Right lobe of liver (tissue), 6 donors: ENCODE data around the gene LRRN2. TPM values are rescaled to one million over a fixed set of nuclear protein-coding genes. Genes with fewer than 3 reads are reported as not detected.

Source experiments
- ATAC-seq, 4 donors: fragments of 200-7000 bp; cut with Tn5 transposase; one replicate each; pipeline ENCODE4 v1.9.1; 2020; ENCODE audit warnings: mild to moderate bottlenecking in 4 of 4, moderate library complexity in 4 of 4
- DNase-seq, 3 donors: peaks; one replicate each; pipeline ENCODE4 v3.0.0-alpha.2; 2020
- H3K27ac ChIP-seq, 3 donors: fragments of 200-600 bp; one replicate each; pipeline ENCODE4 v1.8.0; 2022
- H3K27me3 ChIP-seq, 2 donors: fragments of 200-600 bp; one replicate each; pipeline ENCODE4 v1.8.0; 2022
- H3K36me3 ChIP-seq, 4 donors: fragments of 200-600 bp; sonication (generic) in 1 of 4; one replicate each; pipeline versions ENCODE4 v1.5.1 to v1.8.0; 2017 to 2022; ENCODE audit warnings: control low read depth in 1 of 4
- H3K4me1 ChIP-seq, 4 donors: fragments of 200-600 bp; sonication (generic) in 1 of 4; one replicate each; pipeline versions ENCODE4 v1.5.1 to v1.8.0; 2017 to 2022; ENCODE audit warnings: control low read depth in 1 of 4
- H3K4me3 ChIP-seq, 3 donors: fragments of 200-600 bp; one replicate each; pipeline ENCODE4 v1.8.0; 2022
- H3K9me3 ChIP-seq, 4 donors: fragments of 200-600 bp; sonication (generic) in 1 of 4; one replicate each; pipeline versions ENCODE4 v1.5.1 to v1.8.0; 2017 to 2022; ENCODE audit warnings: control low read depth in 1 of 4
- POLR2A ChIP-seq: fragments of 450-650 bp; IDR thresholded peaks from one replicate; pipeline ENCODE4 v1.6.1; 2017; ENCODE audit warnings: antibody characterized with exemption, mild to moderate bottlenecking
- WGBS: methylation state at CpG from one replicate; pipeline ENCODE4 v1.1.6; 2018; ENCODE audit warnings: low coverage, low lambda C conversion rate; ENCODE audit not compliant: insufficient coverage; ENCODE audit errors: missing lambda C conversion rate; 5-methylcytosine and 5-hydroxymethylcytosine counted together
- intact Hi-C, 2 donors: fragments of 100-400 bp; cut with DNase I; formaldehyde crosslinking; loops; one replicate each; pipeline versions ENCODE4 v1.11.2 to v1.14.1; 2022
- total RNA-seq, 6 experiments: library from RNA; depleted of rRNA in 2 of 6; stranded (reverse); fragments of >200 nt in 2 of 6; fragmentation: NEBNext Ultra II Directional in 3 of 6; extraction: Animal tissue kit (Norgen Biotek cat#: 25700) in 3 of 6; gene quantifications; one replicate each; pipeline versions ENCODE4 v1.1.0 to v1.2.4, GENCODE V29; 2016 to 2023
- TF ChIP-seq, protein P1 (sequence below), 4 donors: fragments of 200-600 bp in 3 of 4; fragments of 450-650 bp in 1 of 4; IDR thresholded peaks; one replicate each; pipeline versions ENCODE4 v1.5.1 to v1.8.0; 2016 to 2022; ENCODE audit warnings: antibody characterized with exemption in 4 of 4, mild to moderate bottlenecking in 2 of 4
- donor health status: DM: no; HTN: yes; CAD: no.
- donor health status: DM: no; HTN: no; CAD: no.
- donor health status: DM: no; HTN: no; CAD: no.
- donor health status: DM: no; HTN: yes; CAD: no.
- donor health status: DM: no; HTN: yes; CAD: no.

LRRN2 gene
- total RNA-seq, 6 experiments from 2014 or later, result 0.07 to 0.78 (median 0.25) TPM

DNA sequence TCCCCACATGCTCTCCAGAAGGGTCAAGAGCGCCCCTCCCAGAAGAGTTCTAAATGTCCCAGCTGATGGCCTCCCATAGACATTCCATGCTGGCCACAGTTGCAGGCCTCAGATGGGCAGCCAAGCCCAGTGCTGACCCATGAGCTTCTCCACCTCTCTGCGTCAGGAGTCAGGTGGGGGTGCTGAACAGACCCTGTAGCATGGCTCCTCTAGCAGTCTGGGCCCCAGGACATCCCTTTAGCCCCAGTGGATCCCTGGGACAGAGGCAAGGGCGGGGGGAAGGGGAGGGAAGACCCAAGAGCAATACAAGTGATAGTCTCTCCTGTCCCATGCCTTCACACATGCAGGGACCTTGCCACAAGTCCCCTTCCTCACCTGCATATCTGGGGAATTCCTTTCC, 56.7 kb downstream of the LRRN2 start:
- intact Hi-C loops, result no loop called here
- DNase-seq (no peak), ATAC-seq (no peak)
- H3K9me3 ChIP-seq, result no peaks in the 10 kb centered on the region
- no peaks in the 10 kb centered on the region for H3K4me1 ChIP-seq
- H3K4me3 ChIP-seq, result no peak overlapping the region
- H3K36me3 ChIP-seq, result no peaks in the 10 kb centered on the region
- WGBS, result no CpG with 5 or more reads among the region's 3 CpGs
- H3K27me3 ChIP-seq, result no peaks in the 10 kb centered on the region
- H3K27ac ChIP-seq, result no peak overlapping the region
- TF ChIP-seq, protein P1, sequence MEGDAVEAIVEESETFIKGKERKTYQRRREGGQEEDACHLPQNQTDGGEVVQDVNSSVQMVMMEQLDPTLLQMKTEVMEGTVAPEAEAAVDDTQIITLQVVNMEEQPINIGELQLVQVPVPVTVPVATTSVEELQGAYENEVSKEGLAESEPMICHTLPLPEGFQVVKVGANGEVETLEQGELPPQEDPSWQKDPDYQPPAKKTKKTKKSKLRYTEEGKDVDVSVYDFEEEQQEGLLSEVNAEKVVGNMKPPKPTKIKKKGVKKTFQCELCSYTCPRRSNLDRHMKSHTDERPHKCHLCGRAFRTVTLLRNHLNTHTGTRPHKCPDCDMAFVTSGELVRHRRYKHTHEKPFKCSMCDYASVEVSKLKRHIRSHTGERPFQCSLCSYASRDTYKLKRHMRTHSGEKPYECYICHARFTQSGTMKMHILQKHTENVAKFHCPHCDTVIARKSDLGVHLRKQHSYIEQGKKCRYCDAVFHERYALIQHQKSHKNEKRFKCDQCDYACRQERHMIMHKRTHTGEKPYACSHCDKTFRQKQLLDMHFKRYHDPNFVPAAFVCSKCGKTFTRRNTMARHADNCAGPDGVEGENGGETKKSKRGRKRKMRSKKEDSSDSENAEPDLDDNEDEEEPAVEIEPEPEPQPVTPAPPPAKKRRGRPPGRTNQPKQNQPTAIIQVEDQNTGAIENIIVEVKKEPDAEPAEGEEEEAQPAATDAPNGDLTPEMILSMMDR (IDR thresholded peaks at IDR 0.05), result no peak
- no peak for TF ChIP-seq POLR2A

DNA sequence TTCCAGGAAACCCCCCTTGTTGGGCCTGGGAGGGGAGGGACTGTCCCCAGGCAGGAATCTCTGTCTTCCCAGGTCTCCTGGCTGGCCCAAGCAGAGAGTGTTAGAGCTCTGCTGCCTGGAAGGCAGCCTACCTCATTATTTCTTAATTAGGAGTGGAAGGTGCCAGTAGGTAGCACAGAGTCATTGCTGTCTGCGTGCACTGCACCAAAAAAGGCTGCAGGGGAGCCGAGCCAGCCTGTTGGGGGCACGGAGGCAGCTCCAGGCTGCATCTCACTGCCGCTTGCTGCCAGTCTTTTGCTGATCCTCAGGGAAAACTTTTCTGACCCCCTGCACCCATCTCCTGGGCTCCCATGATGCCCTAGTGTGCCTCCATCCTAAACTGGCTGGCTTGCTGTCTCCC, 58.1 kb downstream of the LRRN2 start:
- 76% methylated on average over 3 of the region's 4 CpGs for WGBS
- no peak for DNase-seq
- ATAC-seq, result no peak
- Histone ChIP-seq H3K9me3 (no peaks in the 10 kb centered on the region), H3K4me3 (no peak overlapping the region), H3K4me1 (no peaks in the 10 kb centered on the region), H3K27ac (no peak overlapping the region), H3K27me3 (no peaks in the 10 kb centered on the region), H3K36me3 (no peaks in the 10 kb centered on the region)
- TF ChIP-seq POLR2A, result no peak
- TF ChIP-seq, protein P1 (IDR thresholded peaks at IDR 0.05), result no peak
- intact Hi-C loops, result no loop called here

DNA sequence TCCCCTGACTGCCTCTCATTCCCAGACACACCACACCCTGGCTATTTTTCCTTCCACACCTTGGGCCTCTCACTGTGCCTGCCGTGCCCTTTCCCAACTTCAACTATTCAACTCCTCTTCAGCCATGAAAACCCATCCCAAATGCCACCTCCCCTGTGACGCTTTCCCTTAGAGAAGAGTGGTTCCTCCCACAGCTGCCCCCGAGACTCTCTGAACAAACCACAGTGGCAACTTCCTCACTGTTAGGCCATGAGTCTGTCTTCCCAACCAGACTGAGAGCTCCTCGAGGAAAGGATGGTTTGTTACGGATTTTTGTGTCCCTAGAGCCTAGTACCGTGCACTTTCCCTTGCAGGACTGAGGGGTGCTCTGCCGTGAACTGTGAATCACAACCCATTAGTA, 59.2 kb downstream of the LRRN2 start:
- ATAC-seq, result no peak
- H3K4me3 ChIP-seq, result no peak overlapping the region
- no peak overlapping the region for H3K27ac ChIP-seq
- H3K36me3 ChIP-seq, result no peaks in the 10 kb centered on the region
- H3K27me3 ChIP-seq, result no peaks in the 10 kb centered on the region
- TF ChIP-seq POLR2A, result no peak
- TF ChIP-seq, protein P1 (IDR thresholded peaks at IDR 0.05), result no peak
- H3K4me1 ChIP-seq, result no peaks in the 10 kb centered on the region
- no peaks in the 10 kb centered on the region for H3K9me3 ChIP-seq
- intact Hi-C loops, result no loop called here
- no peak for DNase-seq
- WGBS, result 64% methylated on average over 7 of the region's 7 CpGs

DNA sequence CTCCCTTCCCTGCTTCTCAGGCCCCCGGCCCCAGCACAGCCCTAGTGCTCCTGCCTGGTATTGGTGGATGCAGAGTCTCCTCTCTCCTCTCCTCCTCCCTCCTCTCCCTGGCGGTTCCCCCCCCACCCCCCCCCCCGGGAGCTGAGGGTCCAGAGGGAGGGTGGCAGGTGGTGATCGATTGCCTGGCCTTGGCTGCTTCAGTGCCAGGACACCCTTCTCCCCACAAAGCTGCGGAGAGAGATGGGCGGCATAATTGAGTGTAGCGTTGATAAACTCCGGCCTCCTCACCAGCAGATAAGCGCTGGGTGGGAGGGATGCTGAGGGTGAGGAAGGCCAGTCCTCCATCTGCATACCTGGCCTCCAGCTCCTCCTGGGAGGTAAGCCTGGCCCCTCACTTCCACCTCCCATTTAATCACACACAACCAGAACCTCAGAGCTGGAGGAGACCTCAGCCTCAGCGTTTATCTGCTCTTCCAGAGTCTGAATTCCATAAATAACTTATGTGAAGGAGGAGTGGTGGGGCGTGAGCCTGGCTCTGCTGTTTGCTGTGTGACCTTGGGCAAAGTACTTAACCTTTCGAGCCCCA, 60.8 kb downstream of the LRRN2 start:
- intact Hi-C loops, result no loop called here
- no peaks in the 10 kb centered on the region for H3K9me3 ChIP-seq
- TF ChIP-seq POLR2A, result no peak
- TF ChIP-seq, protein P1 (IDR thresholded peaks at IDR 0.05), result no peak
- H3K36me3 ChIP-seq, result no peaks in the 10 kb centered on the region
- ATAC-seq (no peak), DNase-seq (no peak)
- no peak overlapping the region for H3K27ac ChIP-seq
- 21% methylated on average over 3 of the region's 12 CpGs for WGBS
- no peaks in the 10 kb centered on the region for H3K27me3 ChIP-seq
- H3K4me3 ChIP-seq, result no peak overlapping the region
- H3K4me1 ChIP-seq, result no peaks in the 10 kb centered on the region
